K562 (cell line): ENCODE results near the gene HMX3. TPM values are rescaled to one million over a fixed set of nuclear protein-coding genes. Genes with fewer than 3 reads are reported as not detected.

Experiments
- C11orf30 ChIP-seq: fragments of 450-650 bp; IDR thresholded peaks from 2 replicates; pipeline ENCODE4 v1.6.1; 2016; ENCODE audit warnings: low read depth, mild to moderate bottlenecking
- DACH1 ChIP-seq: fragments of 450-650 bp; IDR thresholded peaks from 2 replicates; pipeline ENCODE4 v1.6.1; 2018; ENCODE audit not compliant: partially characterized antibody
- DMBX1 ChIP-seq: fragments of 250-450 bp; sonication (Bioruptor Pico); IDR thresholded peaks from 2 replicates; pipeline ENCODE4 v1.8.0; 2022; ENCODE audit warnings: inconsistent platforms, mild to moderate bottlenecking, moderate library complexity, borderline replicate concordance
- HDAC1 ChIP-seq, 2 experiments: fragments of 450-650 bp; IDR thresholded peaks; 2 replicates each; pipeline ENCODE4 v1.6.1; 2016 to 2017; ENCODE audit warnings: inconsistent platforms in 1 of 2, mild to moderate bottlenecking in 1 of 2, moderate library complexity in 1 of 2
- HIVEP1 ChIP-seq: fragments of 250-450 bp; sonication (Bioruptor Pico); IDR thresholded peaks from 2 replicates; pipeline ENCODE4 v1.4.0; 2020; ENCODE audit warnings: mild to moderate bottlenecking
- NELFE ChIP-seq: IDR thresholded peaks from 2 replicates; pipeline ENCODE4 v1.6.1; 2011; ENCODE audit warnings: mild to moderate bottlenecking; ENCODE audit not compliant: insufficient read depth, insufficient read length
- PTTG1 ChIP-seq: fragments of 450-650 bp; IDR thresholded peaks from 2 replicates; pipeline ENCODE4 v1.6.1; 2016; ENCODE audit warnings: low read depth, mild to moderate bottlenecking, missing genetic modification characterization, missing compliant biosample characterization
- RBFOX2 ChIP-seq: fragments of 200-400 bp; formaldehyde crosslinking; IDR thresholded peaks from 2 replicates; pipeline ENCODE4 v1.6.1; 2017; ENCODE audit warnings: low read depth, mild to moderate bottlenecking, low read length, moderate library complexity
- RBM22 ChIP-seq: fragments of 200-400 bp; formaldehyde crosslinking; IDR thresholded peaks from 2 replicates; pipeline ENCODE4 v1.6.1; 2018; ENCODE audit warnings: low read length, low read depth; ENCODE audit not compliant: poor library complexity, severe bottlenecking
- SMAD3 ChIP-seq: fragments of 450-650 bp; formaldehyde crosslinking; conservative IDR thresholded peaks from 2 replicates; pipeline ENCODE4 v1.4.0; 2020; ENCODE audit warnings: mild to moderate bottlenecking
- SPI1 ChIP-seq: IDR thresholded peaks from 2 replicates; pipeline ENCODE4 v1.6.1; 2011; ENCODE audit warnings: low read depth, low read length, control low read depth, borderline replicate concordance
- SRSF3 ChIP-seq: fragments of 200-400 bp; formaldehyde crosslinking; IDR thresholded peaks from 2 replicates; pipeline ENCODE4 v1.6.1; 2016; ENCODE audit warnings: mild to moderate bottlenecking, low read length, moderate library complexity; ENCODE audit not compliant: insufficient read depth
- TFAM ChIP-seq: fragments of 250-450 bp; sonication (Bioruptor Pico); conservative IDR thresholded peaks from 2 replicates; pipeline ENCODE4 v1.5.0; 2021; ENCODE audit warnings: mild to moderate bottlenecking, moderate library complexity
- ZBTB11 ChIP-seq, 3 experiments: fragments of 200-800 bp in 1 of 3; fragments of 250-450 bp in 1 of 3; fragments of 450-650 bp in 1 of 3; sonication (Bioruptor Pico) in 1 of 3; sonication (Bioruptor generic) in 1 of 3; formaldehyde crosslinking in 1 of 3; IDR thresholded peaks; 2 replicates each; pipeline versions ENCODE4 v1.6.1 to v1.8.0; 2016 to 2022; ENCODE audit warnings: mild to moderate bottlenecking in 2 of 3, missing genetic modification characterization in 2 of 3, missing compliant biosample characterization in 1 of 3, moderate library complexity in 1 of 3
- ZBTB33 ChIP-seq: sonication (generic); formaldehyde crosslinking; IDR thresholded peaks from 2 replicates; pipeline ENCODE4 v1.8.1; 2023; ENCODE audit warnings: mild to moderate bottlenecking, missing genetic modification reagents
- ZKSCAN8 ChIP-seq: fragments of 200-800 bp; sonication (Bioruptor generic); IDR thresholded peaks from 2 replicates; pipeline ENCODE4 v1.6.1; 2016; ENCODE audit warnings: missing genetic modification characterization, missing compliant biosample characterization
- ZNF133 ChIP-seq: fragments of 250-450 bp; sonication (Bioruptor Pico); IDR thresholded peaks from 2 replicates; pipeline ENCODE4 v1.4.0; 2020; ENCODE audit warnings: mild to moderate bottlenecking
- ZNF146 ChIP-seq: IDR thresholded peaks from one replicate; pipeline ENCODE4 v1.6.1; 2018; ENCODE audit warnings: missing compliant biosample characterization; ENCODE audit not compliant: unreplicated experiment
- ZNF324 ChIP-seq: fragments of 250-450 bp; sonication (Bioruptor Pico); IDR thresholded peaks from 2 replicates; pipeline ENCODE4 v1.4.0; 2020; ENCODE audit warnings: mild to moderate bottlenecking
- polyA plus RNA-seq, 8 experiments: library from polyadenylated mRNA; depleted of rRNA in 4 of 8; stranded (reverse) in 5 of 8; unstranded in 3 of 8; fragments of >200 nt; fragmentation: Nextera tagmentation in 2 of 8; fragmentation: Illumina TruSeq in 1 of 8; extraction: Ambion mirVana in 2 of 8; extraction: Trizol in 1 of 8; gene quantifications; 2 replicates each; pipeline versions ENCODE4 v1.2.1 to v1.2.3, GENCODE V29; 2011 to 2014; ENCODE audit warnings: inconsistent platforms in 1 of 8, missing spikeins in 1 of 8
- total RNA-seq, 7 experiments: library from RNA; depleted of rRNA in 6 of 7; stranded (reverse); fragments of >200 nt in 6 of 7; fragmentation: Illumina TruSeq in 2 of 7; extraction: Trizol in 2 of 7; gene quantifications; 2 replicates each; pipeline versions ENCODE4 v1.2.1 to v1.2.3, GENCODE V29; 2011 to 2021; ENCODE audit warnings: low replicate concordance in 1 of 7
- TF ChIP-seq, protein P1 (sequence below): fragments of 250-450 bp; sonication (Bioruptor Pico); IDR thresholded peaks from 2 replicates; pipeline ENCODE4 v1.8.0; 2022; ENCODE audit warnings: moderate library complexity, mild to moderate bottlenecking, inconsistent platforms

HMX3 gene
- total and polyA plus RNA-seq, 9 of the 15 experiments (the other 6 are each of a cell fraction or from before 2014, with no cell fraction given) = 0.55 to 43.5 (median 7.4) TPM; not detected in 2

DNA sequence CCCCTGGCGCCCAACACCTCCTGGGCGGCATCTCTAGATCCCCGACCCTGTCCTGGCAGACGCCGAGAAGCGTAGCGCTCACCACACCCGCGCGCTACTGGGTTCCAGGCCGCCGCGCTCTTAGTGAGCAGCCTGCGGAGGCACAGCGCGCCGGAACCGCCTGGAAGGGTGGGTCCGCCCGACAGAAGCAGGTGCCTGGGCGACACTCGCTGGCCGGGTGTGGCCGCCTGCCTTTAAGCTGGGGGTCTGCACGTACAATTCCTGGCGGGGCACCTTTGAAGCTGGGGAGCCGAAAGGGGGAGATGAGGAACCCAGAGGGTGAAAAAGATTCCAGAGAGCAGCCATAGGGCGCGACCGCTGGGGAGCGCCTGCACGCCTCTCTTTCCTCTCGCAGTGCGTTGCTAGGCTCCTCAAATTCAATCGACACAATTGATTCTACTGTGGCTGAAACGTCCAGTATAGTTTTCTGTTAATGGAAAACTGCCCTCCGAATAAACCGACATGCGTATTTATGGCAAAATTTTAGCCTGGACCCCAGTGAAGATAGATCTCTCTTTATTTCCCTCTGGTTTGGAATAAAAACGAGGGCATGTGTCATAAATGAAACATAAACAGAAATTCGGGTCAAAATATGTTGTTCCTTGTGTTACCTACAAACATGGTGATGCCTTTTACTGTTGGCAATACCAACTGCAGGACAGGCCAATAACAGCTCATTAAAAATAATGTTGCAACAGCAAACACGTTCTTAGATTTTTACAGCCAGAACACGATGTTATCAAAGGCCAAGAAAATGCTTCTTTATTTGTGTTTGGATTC is 4.6 kb downstream of the HMX3 start (continued):
- TF ChIP-seq PTTG1 (no peak), TFAM (CRISPR knock-in tag) (no peak), HDAC1 (IDR thresholded peaks at IDR 0.05) (no peak), RBM22 (peak; percentile 70), ZNF324 (CRISPR knock-in tag) (no peak), DMBX1 (CRISPR knock-in tag) (no peak), SPI1 (no peak), HIVEP1 (CRISPR knock-in tag) (no peak), SRSF3 (no peak), DACH1 (no peak), ZKSCAN8 (CRISPR knock-in tag) (no peak), ZBTB33 (CRISPR knock-in tag) (peak; percentile 83), C11orf30 (no peak), ZNF133 (CRISPR knock-in tag) (no peak), ZBTB11 (CRISPR knock-in tag; IDR thresholded peaks at IDR 0.05) (no peak), RBFOX2 (peak; percentile 84), ZNF146 (no peak), SMAD3 (CRISPR knock-in tag) (no peak), NELFE (no peak)
- TF ChIP-seq, protein P1, sequence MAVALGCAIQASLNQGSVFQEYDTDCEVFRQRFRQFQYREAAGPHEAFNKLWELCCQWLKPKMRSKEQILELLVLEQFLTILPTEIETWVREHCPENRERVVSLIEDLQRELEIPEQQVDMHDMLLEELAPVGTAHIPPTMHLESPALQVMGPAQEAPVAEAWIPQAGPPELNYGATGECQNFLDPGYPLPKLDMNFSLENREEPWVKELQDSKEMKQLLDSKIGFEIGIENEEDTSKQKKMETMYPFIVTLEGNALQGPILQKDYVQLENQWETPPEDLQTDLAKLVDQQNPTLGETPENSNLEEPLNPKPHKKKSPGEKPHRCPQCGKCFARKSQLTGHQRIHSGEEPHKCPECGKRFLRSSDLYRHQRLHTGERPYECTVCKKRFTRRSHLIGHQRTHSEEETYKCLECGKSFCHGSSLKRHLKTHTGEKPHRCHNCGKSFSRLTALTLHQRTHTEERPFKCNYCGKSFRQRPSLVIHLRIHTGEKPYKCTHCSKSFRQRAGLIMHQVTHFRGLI (CRISPR knock-in tag) = no peak
